ENCODE results near the gene IMPG2. TPM values are rescaled to one million over a fixed set of nuclear protein-coding genes. Genes with fewer than 3 reads are reported as not detected.
"Not testable (repeated sequence)": the region's sequence is repeated elsewhere in the genome, so short reads cannot be mapped to it uniquely, and the experiment has no call there.

The IMPG2 gene
- total RNA-seq, 1 experiment from 2014 or later: 0.18 TPM

- no peak for TF ChIP-seq CTCF (conservative IDR thresholded peaks at IDR 0.05; ENCODE audit: low read depth, low read length)
- no peak for TF ChIP-seq EZH2 (IDR thresholded peaks at IDR 0.05; ENCODE audit: low read length, unreplicated experiment)
- no peak for TF ChIP-seq EZH2phosphoT487 (IDR thresholded peaks at IDR 0.05; ENCODE audit: borderline replicate concordance, low read length)
- H3K27ac ChIP-seq (ENCODE audit: low read length): no peak overlapping the region
- no peaks in the 10 kb centered on the region for H3K9me3 ChIP-seq (ENCODE audit: low read length)
- H3K4me3 ChIP-seq (ENCODE audit: low read length): no peak overlapping the region
- POLR2A ChIA-PET (ENCODE audit: unreplicated experiment): no interaction called here
- DNase-seq (no peak), ATAC-seq (no peak)
- H4K20me1 ChIP-seq (ENCODE audit: low read length): no peaks in the 10 kb centered on the region
- no peak overlapping the region for H3K9ac ChIP-seq (ENCODE audit: low read length)
- H3K27me3 ChIP-seq (ENCODE audit: low read length): no peaks in the 10 kb centered on the region
- H3K79me2 ChIP-seq (ENCODE audit: low read length): no peaks in the 10 kb centered on the region
- H3K36me3 ChIP-seq (ENCODE audit: low read depth, low read length): no peaks in the 10 kb centered on the region
- H3K9me2 ChIP-seq (replicated peaks; ENCODE audit: low read length): no peaks in the 10 kb centered on the region
- CTCF ChIA-PET: no interaction called here
- no peak overlapping the region for H3K4me2 ChIP-seq (ENCODE audit: low read length)
- H2AFZ ChIP-seq (ENCODE audit: low read length): no peak overlapping the region
- no peaks in the 10 kb centered on the region for H3F3A ChIP-seq (ENCODE audit: low read length, unreplicated experiment)
- peaks cover 14% of the 10 kb centered on the region for H3K4me1 ChIP-seq (ENCODE audit: insufficient read depth, low read length)
- BruUV-seq (replicated peaks): no TSS peak
- intact Hi-C loops (cut with micrococcal nuclease): loop anchor here (5.0 kb wide), 2 partner anchors 71 to 229 kb away; no protein-coding TSS in a partner anchor
Observed at GRCh38 chr3:101311676-101312075, 8.7 kb downstream of the IMPG2 start.

GRCh38 chr3:101310978-101311375 lies 9.4 kb downstream of the IMPG2 start:
- Histone ChIP-seq H3K4me3 (ENCODE audit: low read length) (no peak overlapping the region), H2AFZ (ENCODE audit: low read length) (no peak overlapping the region), H3K4me1 (ENCODE audit: insufficient read depth, low read length) (peaks cover 14% of the 10 kb centered on the region), H3K27me3 (ENCODE audit: low read length) (no peaks in the 10 kb centered on the region), H4K20me1 (ENCODE audit: low read length) (no peaks in the 10 kb centered on the region), H3K9me2 (replicated peaks; ENCODE audit: low read length) (no peaks in the 10 kb centered on the region), H3K27ac (ENCODE audit: low read length) (peak overlapping the region; percentile 71), H3F3A (ENCODE audit: low read length, unreplicated experiment) (no peaks in the 10 kb centered on the region), H3K4me2 (ENCODE audit: low read length) (peak overlapping the region; percentile 49), H3K9ac (ENCODE audit: low read length) (peak overlapping the region; percentile 34; the same call in 1 of the 2 replicates), H3K36me3 (ENCODE audit: low read depth, low read length) (no peaks in the 10 kb centered on the region), H3K79me2 (ENCODE audit: low read length) (no peaks in the 10 kb centered on the region), H3K9me3 (ENCODE audit: low read length) (no peaks in the 10 kb centered on the region)
- DNase-seq (no peak), ATAC-seq (peak; percentile 12)
- POLR2A ChIA-PET (ENCODE audit: unreplicated experiment): interaction anchor here (0.6 to 0.7 kb wide), 2 partner anchors 8 to 11 kb away, joined by 5 to 9 read pairs; no protein-coding TSS in a partner anchor
- CTCF ChIA-PET: interaction anchor here (0.6 to 0.7 kb wide), 3 partner anchors 13 to 722 kb away, joined by 3 to 5 read pairs (median 3); no protein-coding TSS in a partner anchor
- intact Hi-C loops (cut with micrococcal nuclease): loop anchor here (1.0 to 5.0 kb wide), 3 partner anchors 10 to 229 kb away; no protein-coding TSS in a partner anchor
- BruUV-seq (replicated peaks): no TSS peak
- TF ChIP-seq EZH2phosphoT487 (IDR thresholded peaks at IDR 0.05; ENCODE audit: borderline replicate concordance, low read length) (no peak), EZH2 (IDR thresholded peaks at IDR 0.05; ENCODE audit: low read length, unreplicated experiment) (no peak), CTCF (conservative IDR thresholded peaks at IDR 0.05; ENCODE audit: low read depth, low read length) (no peak)

- H3K36me3 ChIP-seq (ENCODE audit: low read depth, low read length); H3K4me2 ChIP-seq (ENCODE audit: low read length); H3K9me3 ChIP-seq (ENCODE audit: low read length); H3K9ac ChIP-seq (ENCODE audit: low read length); H3K27ac ChIP-seq (ENCODE audit: low read length); H3K4me3 ChIP-seq (ENCODE audit: low read length); H3K27me3 ChIP-seq (ENCODE audit: low read length); BruUV-seq (replicated peaks); H3F3A ChIP-seq (ENCODE audit: low read length, unreplicated experiment); ATAC-seq; intact Hi-C loops (cut with micrococcal nuclease); H4K20me1 ChIP-seq (ENCODE audit: low read length); H2AFZ ChIP-seq (ENCODE audit: low read length); H3K79me2 ChIP-seq (ENCODE audit: low read length); DNase-seq; H3K9me2 ChIP-seq (replicated peaks; ENCODE audit: low read length); POLR2A ChIA-PET (ENCODE audit: unreplicated experiment); CTCF ChIA-PET: not testable (repeated sequence)
- H3K4me1 ChIP-seq (ENCODE audit: insufficient read depth, low read length): peaks cover 28% of the 10 kb centered on the region
Observed at GRCh38 chr3:101308147-101308772, 12.1 kb downstream of the IMPG2 start.
